ENCODE results near the gene ATP7B. TPM values are rescaled to one million over a fixed set of nuclear protein-coding genes. Genes with fewer than 3 reads are reported as not detected.

The ATP7B gene
- total RNA-seq, 1 donor: 5.6 TPM

- H3K4me3 ChIP-seq (ENCODE audit: low read depth, low read length): no peak overlapping the region
- DNase-seq (ENCODE audit: low read depth): no peak
- no peak for TF ChIP-seq CTCF (IDR thresholded peaks at IDR 0.05; ENCODE audit: insufficient read depth, low read depth, low read length)
These were observed 91.7 kb downstream of the ATP7B start for GRCh38 chr13:51919531-51919930.

GRCh38 chr13:51916962-51917361, 94.3 kb downstream of the ATP7B start:
- DNase-seq (ENCODE audit: low read depth): no peak
- TF ChIP-seq CTCF (IDR thresholded peaks at IDR 0.05; ENCODE audit: insufficient read depth, low read depth, low read length): no peak
- H3K4me3 ChIP-seq (ENCODE audit: low read depth, low read length): no peak overlapping the region

GRCh38 chr13:51916051-51916818, 95.0 kb downstream of the ATP7B start:
- no peak for TF ChIP-seq CTCF (IDR thresholded peaks at IDR 0.05; ENCODE audit: insufficient read depth, low read depth, low read length)
- no peak for DNase-seq (ENCODE audit: low read depth)
- no peak overlapping the region for H3K4me3 ChIP-seq (ENCODE audit: low read depth, low read length)

- DNase-seq (ENCODE audit: low read depth): no peak
- H3K4me3 ChIP-seq (ENCODE audit: low read depth, low read length): no peak overlapping the region
- no peak for TF ChIP-seq CTCF (IDR thresholded peaks at IDR 0.05; ENCODE audit: insufficient read depth, low read depth, low read length)
These were observed 97.1 kb downstream of the ATP7B start for GRCh38 chr13:51914137-51914493.

GRCh38 chr13:51913421-51914136, 97.7 kb downstream of the ATP7B start:
- no peak for TF ChIP-seq CTCF (IDR thresholded peaks at IDR 0.05; ENCODE audit: insufficient read depth, low read depth, low read length)
- H3K4me3 ChIP-seq (ENCODE audit: low read depth, low read length): no peak overlapping the region
- DNase-seq (ENCODE audit: low read depth): no peak

GRCh38 chr13:51912511-51913225, 98.6 kb downstream of the ATP7B start:
- H3K4me3 ChIP-seq (ENCODE audit: low read depth, low read length): no peak overlapping the region
- DNase-seq (ENCODE audit: low read depth): no peak
- TF ChIP-seq CTCF (IDR thresholded peaks at IDR 0.05; ENCODE audit: insufficient read depth, low read depth, low read length): no peak
